Amniotic epithelial cell (primary cell): ENCODE results near the gene NGB.
A peak's percentile ranks its signal among the peaks of the same experiment; 100 is the strongest.

ENCODE experiments used
- DNase-seq: peaks from one replicate; pipeline ENCODE4 v3.0.0-alpha.2; 2010; ENCODE audit warnings: low read depth

NGB gene

DNA sequence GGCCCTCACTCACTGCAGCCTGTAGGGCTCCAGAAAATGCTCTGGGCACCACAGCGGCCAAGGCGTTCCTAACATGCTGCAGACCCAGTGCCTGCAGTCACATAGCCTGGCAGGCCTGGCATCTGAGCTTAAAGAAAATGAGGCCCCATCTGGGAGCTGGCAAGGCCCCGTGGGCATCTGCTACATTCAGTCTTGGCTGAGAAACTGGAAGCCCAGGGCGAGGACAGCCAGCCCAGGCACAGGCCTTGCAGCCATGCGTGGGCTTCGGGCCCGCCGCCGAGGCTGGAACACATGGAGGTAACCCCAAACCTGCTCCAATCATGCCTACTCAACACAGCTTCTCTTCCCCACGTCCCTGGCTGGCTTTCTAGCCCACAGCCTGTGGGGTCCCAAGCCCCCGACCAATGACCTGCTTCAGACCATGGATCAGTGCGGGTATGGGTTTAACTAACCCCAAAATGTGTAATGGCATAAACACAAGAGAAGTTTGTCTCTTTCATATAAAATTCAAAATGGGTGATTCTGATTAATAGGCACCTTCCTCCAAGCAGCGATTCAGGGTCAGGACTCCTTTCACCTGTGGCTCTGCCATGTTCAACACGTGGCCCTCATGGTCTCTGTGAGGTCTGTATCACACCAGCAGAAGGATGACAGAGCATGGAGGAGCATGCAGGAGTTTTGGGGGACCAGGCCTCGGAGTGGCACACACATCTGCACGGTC, 6.4 kb downstream of the NGB start:
- no peak for DNase-seq

DNA sequence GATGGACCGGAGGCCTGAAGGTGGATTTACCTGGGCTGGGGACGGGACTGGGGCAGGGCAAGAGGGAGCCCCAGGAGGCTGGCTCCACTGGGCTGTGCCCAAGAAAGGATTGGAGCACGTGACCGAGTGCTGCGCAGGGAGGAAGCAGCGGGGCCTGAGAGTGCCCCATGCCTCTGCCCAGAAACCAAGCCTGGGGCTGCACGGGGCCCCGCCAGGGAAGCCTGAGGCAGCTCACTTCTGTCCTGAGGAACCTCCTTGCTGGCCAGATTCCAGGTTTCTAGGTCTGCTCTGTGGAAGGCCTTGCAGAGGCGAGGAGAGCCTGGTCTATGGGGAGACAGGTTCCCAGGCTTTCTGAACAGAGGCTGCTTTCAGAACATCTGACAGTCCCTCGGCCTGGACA, 10.4 kb downstream of the NGB start:
- DNase-seq: peak; percentile 5

DNA sequence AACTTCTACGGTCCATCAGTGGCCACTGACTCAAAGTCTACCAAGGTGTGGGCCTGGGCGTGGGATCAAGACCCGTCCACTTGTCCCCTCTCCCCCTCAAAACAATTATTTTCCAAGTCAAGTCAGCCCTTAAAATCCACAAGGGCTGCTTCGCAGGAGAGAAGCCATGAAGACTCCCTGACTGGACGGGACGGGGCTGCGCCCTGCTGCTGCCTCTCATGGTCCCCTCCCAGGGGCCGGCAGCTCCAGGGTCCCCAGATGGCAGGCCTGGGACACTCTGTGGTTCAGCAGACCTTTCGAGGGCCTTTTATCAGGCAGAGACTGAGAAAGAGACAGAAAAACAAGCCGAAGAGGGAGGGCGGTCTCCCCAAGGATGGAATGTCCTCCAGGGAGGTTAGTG, 10.8 kb downstream of the NGB start:
- DNase-seq: no peak

DNA sequence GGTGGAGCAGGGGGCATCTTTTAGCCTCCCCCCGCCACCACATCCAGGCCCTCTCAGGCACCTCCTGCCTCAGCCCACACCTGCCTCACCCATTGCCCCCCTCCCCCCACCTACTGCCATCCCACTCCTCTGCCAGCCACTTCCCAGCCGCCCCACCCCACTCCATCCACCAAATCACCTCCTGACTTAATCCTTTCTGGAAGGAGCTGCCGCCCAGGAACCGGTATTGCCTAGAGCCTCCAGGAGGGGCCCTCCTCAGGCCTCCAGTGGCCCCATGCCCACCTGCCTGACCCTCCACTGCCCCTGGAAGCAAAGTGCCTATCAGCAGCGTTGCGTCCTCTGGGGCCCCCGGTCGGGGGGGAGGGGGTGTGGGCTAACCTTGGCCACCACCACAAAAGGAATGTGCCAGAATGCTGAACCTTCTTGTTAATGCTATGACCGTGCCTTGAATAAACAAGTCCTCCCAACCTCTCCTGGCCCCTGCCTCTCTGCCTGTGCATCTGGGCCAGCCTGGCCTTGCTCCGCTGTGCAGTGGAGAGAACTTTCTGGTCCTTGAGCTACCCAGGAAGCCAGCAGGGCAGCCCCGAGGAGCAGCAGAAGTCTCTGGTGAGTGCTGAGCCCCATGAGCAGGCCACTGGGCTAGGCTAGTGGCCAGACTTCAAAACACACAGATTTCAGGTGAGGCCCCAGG, 11.8 kb downstream of the NGB start:
- DNase-seq: no peak

DNA sequence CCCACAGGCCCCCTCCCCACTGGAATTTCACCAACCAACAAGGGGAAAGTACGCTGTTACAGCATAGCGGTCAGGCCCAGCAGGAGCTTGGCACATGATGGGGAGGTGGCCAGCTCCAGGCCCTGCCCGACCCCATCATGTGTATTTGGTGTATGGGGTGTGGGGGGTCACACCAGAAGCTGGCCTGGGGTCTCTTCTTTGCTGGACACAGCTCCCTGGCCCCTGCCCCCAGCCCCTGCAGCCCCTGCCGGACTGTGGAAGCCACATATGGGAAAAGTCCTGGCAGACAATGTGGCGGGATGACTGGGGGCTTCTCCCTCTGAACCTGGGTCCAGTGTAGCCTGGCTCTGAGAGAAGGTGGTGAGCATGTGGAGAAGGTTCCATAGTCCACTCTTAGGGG, 12.4 kb downstream of the NGB start:
- DNase-seq: no peak

DNA sequence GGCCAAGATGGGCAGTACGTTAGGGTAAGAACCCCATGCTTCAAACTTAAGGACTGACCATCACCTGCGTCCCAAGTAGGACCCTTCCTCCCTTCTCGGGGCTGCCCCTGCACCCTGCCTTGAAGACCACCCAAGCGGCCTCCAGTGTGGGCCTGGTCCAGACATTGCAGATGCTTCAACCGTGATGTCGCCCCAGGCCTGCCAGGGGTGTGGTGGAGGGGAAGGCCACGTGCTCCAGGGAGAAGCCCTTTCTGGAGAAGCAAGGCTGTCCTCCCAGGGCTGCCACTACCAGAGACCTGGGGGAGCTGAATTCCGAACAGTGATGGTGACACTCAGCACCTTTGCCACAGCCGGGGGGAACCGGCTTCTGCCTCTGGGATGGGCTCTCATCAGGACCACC, 13.3 kb downstream of the NGB start:
- DNase-seq: no peak

DNA sequence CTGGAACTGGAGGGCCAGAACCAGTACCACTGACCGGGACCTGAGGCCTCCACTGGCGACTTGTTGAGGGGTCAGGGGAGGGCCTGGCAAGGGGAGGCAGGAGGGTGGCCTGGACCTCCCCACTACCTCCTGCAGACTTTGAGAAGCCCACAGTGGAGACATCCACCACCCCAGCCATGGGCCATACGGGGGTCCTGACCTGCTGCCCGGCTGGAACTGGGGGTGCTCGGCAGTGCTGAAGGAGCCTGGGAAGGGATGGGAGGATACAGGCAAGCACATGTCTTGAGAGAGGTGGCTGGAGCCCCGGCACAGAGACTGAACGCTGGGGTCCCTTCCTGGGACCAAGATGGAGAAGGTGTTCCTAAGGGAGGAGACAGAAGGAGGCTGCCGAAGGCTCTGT, 14.3 kb downstream of the NGB start:
- no peak for DNase-seq

DNA sequence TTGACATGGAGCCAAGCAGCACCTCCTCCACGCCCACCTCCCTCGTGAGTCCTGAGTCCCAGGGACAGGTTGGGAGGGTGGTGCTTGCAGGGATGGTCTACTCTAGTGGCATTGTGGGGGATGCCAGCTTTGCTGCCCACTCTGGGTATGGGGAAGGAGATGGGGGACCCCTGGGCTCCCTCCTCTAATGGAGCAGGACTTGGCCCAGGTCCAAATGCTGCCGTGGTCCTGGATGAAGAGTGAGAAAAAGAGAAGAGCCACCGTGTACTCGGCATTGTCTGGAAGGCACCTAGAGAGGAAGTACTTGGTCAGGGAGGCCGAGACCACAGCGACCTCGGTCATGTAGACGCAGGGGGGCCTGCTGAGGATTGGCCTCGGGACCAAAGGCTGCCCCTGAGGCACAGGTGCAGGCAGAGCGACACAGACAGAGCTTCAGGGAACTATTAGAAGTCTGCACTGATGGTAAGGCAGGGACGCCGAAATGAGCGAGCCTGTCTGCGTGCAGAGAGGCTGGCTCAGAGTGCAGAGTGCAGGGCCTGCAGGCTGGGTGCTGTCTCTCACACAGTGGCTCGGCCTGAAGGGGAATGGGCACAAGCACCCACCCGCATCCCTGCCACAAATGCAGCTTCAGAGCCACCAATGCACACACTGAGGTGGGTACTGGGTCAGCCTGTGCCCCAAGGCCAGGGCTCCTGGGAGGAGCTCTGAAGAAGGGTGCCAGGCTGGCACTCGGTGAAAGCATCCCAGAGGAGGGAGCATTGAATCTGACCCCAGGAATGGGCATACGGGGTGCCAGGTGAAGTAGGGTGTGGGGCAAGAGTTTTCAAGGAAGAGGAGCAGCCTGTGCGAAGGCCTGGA, 17.4 kb downstream of the NGB start:
- DNase-seq: no peak

DNA sequence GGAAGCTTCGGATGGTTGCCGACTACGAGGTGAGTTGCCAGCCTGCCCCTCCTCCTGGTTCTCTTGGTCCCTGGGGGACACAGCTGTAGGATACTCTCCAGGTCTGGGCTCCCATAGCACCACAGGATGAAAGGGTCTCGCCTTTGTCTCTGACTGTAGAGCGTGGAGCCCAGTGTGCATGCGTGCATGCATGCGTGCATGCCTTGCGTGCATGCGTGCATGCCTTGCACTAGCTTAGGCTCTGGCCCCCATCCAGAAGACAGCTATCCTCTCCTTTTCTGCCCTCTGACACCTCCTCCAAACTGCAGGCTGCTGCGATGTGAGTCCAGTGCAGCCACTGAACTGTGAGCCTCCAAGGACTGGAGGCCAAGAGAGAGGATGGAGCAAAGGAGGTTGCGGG, 19.1 kb downstream of the NGB start:
- no peak for DNase-seq

DNA sequence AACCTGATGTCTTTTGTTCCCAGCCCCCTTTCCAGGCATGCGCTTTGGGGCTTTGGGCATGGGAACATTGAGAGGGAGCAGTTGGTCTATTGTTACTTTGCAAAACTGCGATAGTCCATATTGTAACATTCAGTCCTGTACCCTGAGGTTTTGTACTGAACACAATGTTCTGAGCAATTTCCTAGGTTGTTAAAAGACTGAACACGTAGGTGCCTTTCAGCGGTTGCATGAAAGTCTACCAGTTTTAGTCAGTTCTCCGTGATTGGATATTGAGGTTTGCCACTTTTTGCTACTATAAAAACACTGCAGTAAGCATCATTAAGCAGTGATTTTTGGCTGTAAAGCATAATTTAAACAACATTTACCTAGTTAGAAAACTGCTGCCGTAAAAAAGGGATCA, 20.1 kb downstream of the NGB start:
- DNase-seq: no peak

DNA sequence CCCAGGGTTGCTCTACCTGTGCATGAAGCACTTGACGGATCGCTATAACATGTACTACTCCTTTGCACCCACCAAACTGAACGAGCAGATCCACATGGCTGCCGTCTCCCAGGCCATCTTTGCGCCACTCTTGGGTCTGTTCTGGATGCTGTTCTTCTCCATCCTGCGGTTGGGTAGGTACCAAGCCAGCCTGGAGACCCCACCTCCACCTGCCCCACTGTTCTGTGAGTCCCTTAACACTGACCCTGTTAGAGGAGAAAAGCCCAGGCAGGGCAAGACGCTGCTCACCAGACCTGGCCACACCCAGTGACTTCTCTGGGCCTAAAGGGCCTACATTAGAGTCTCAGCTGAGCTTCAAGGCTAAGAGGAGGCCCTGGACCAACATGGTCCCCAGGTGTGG, 21.7 kb downstream of the NGB start:
- no peak for DNase-seq

DNA sequence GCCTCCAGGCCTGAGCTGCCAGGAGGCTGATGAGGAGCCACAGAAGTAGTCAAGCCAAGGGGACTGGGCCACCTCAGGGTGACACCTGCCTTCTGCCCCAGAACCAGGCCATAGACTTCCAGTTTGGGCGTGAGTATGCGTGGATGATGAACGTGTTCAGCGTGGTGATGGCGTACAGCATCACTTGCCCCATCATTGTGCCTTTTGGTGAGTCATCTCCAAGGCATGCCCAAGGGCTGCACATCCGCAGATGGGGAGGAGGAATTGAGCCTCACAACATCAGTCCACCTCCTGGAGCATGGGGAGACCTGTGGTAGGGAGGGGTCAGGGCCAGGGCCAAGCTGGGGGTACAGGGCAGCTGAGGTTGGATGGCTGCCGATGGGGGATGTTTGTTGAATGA, 22.3 kb downstream of the NGB start:
- no peak for DNase-seq

DNA sequence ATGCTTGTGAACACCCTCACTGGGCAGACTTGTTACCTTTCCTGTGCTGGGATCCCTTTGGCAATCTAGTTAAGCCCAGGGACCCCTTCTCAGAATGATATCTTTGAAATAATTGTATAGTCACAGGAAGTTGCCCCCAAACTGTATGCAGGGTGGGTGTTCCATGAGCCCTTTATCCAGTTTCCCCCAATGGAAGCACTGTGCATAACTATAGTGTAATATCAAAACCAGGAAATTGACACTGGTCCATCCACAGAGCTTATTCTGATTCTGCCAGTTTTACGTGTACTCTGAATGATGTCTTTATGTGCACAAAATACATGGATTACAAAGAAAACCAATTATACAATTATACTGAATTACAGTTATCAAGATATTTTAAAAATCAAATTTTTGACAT, 24.2 kb downstream of the NGB start:
- no peak for DNase-seq

DNA sequence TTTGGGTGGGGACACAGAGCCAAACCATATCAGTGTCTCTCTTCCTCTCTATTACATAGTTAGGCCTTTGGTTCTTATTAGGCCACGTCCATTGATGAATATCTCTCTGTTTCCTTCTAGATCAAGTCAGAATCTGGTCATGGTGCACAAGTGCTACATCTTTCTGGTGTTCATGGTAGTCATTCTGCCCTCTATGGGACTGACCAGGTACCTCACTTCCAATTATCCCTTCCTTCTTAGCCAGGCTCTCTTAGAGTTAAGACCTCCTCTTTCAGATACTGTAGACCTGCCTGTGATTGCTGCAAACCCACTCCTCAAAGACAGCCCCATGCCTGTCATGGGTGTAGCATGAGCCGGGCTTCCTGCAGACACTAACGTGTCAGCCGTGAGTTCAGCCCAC, 25.2 kb downstream of the NGB start:
- DNase-seq: no peak

DNA sequence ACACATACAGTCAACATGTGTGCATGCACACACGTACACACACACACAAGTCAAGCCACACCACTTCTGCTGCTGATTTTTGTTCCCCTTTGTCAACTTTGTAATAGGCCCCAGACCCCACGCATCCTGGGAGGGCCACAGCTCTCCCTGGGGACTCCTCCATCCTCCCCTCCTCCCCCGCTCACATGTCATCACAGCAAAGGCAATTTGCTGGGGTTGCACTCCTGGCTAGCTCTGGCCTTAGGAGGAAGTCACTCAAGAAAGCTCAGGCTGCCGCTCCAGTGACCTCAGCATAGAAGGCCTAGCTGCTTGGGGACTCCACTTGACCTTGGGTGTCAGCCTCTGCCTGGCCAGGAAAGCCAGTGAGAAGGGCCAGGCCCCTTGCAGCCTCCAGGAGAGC, 27.2 kb downstream of the NGB start:
- no peak for DNase-seq

DNA sequence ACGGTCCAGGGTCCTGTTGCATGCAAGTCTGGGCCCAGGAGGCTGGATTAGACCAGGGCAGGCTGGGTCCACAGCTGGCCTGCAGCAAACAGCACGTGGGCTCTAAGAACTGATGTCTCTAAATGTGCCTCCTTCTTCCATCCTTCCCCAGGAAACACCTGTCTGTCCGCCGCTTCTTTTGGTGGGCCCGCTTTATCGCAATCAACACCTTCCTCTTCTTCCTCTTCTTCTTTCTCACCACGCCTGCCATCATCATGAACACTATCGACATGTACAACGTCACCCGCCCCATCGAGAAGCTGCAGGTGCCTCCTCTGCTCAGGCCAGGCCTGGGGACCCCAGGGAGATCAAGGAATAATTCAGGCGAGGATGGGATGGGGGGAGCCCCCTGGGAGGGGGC, 28.3 kb downstream of the NGB start:
- no peak for DNase-seq

DNA sequence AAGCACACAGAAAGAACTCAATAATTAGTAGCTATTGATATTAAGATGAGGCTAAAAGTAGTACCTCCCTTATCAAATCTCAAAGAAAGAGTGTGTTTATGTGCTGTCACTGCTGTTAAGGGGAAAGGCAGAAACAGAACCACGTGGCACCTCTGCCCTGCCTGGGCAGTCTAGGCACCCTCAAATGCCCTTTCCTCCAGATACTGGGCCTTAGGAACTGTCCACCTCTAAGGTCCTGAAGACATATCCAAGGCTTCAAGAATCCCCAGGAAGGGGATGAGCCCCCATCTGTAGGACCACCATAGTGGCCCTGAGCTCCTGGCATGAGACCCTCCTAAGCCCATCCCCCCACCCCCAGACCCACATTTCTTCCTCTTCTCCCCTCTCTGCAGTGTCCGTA, 29.1 kb downstream of the NGB start:
- DNase-seq: peak; percentile 8

DNA sequence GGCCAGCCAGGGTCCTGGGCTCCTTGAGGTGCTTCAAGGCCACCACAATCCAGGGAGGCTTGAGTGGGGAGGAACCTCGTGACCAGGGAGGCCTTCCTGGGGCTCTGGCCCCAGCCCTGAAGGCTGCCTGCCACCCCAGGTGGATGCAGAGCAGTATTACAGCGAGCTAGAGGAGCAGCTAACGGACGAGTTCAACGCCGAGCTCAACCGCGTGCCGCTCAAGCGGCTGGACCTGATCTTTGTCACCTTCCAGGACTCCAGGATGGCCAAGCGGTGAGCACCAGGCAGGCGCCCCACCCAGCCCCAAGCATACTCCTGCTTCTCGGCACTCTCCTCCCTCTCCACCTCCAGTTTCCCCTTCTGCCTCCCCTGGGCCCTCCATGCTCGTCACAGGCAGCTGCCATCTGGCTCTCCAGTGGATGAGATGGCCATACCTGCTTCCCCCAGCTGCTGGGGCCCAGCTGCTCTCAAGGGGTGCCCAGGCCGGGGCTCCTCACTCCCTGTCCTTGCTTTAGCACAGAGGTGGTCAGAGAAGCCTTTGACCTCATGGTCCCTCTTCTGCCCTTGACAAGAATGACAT, 30.6 kb downstream of the NGB start:
- DNase-seq: no peak

DNA sequence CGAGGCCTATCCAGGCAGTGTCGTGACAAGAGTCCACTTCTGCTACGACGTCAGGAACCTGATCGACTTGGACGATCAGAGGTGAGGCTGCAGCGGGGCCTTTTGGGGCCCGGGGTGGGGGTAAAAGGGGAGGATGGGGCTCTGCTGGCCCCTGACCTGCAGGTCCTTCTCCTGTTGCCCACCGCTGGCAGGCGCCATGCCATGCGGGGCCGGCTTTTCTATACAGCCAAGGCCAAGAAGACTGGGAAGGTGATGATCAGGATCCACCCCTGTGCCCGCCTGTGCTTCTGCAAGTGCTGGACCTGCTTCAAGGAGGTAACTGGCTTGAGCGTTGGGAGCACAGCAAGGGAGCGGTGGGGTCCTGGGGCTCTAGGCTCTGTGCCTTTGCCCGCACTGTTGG, 31.6 kb downstream of the NGB start:
- no peak for DNase-seq

DNA sequence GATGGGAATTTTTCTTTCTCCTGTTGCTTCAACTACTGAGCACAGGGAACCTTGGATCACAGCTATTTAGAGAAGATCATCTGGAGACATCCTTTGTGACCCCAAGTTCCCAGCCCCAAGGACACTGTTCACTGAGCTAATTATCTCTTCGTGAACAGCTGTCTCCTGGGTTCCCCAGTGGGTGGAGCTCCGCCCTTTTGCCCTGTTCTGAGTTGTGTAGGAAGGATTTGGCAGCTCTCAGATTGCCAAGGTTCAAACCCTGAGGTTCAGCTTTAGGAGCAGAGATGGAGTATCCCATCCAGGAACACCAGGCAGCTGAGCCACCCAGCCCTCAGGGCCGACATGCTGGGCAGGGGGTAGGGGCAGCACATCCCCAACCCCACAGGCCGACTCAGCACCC, 32.0 kb downstream of the NGB start:
- no peak for DNase-seq

DNA sequence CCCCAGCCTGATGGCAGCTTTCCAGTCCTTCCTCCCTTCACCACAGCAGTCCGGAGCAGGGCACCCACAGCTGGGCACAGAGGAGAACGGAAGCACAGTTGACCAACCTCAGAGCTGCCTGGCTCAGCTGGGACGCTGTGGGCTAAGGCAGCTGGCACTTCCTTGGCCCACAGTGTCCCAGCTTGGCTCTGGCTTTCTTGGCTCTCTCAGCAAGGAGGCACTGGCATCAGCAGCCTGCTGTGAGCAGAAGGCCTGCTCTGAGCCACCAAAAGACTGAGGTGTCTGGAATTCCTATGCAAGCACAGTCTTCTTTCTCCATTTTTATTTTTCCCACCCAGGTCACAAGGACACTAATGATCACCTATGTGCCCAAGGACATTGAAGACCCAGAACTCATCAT, 32.6 kb downstream of the NGB start:
- DNase-seq: no peak

DNA sequence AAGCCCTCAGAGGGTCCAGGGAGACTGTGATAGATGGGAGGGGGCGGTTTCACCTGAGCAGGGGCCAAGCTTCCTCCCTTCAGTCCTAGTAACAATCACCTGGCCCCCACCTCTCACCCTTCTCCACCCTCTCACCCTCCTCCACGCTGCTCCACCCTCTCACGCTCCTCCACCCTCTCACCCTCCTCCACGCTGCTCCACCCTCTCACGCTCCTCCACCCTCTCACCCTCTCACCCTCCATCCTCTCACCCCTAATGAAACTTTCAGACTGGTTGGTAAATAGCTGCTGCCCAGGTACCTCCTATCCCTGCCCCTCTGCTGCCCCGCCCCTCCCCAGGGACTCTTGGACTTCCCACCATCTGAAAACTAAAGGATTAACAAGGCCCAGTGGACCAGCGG, 34.2 kb downstream of the NGB start:
- no peak for DNase-seq

DNA sequence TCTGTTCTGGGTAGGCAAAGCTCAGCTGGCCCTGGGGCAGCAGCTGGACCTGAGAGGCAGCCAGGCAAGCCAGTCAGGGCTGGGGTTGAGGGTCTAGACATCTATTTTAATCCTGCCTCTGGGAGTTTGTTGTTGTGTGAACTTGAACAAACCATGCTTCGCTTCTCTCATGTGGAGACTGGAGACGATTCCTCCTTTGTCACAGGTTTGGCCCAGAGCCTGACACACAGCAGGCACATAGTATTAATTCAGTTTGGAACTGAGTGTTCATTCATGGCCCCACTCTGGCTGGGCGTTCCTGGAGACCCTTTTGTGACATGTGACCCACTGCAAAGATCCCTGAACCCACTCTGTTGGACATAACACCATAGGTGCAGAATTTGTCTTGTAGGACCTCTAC, 39.3 kb downstream of the NGB start:
- DNase-seq: no peak
